Hypothalamus (tissue), 51 donors: ENCODE results near the gene GLIS2.

ENCODE experiments used
- DNase-seq, 51 donors: peaks; one replicate each; lab custom pipeline; 2025; lab: John Stamatoyannopoulos, UW

The GLIS2 gene

DNA sequence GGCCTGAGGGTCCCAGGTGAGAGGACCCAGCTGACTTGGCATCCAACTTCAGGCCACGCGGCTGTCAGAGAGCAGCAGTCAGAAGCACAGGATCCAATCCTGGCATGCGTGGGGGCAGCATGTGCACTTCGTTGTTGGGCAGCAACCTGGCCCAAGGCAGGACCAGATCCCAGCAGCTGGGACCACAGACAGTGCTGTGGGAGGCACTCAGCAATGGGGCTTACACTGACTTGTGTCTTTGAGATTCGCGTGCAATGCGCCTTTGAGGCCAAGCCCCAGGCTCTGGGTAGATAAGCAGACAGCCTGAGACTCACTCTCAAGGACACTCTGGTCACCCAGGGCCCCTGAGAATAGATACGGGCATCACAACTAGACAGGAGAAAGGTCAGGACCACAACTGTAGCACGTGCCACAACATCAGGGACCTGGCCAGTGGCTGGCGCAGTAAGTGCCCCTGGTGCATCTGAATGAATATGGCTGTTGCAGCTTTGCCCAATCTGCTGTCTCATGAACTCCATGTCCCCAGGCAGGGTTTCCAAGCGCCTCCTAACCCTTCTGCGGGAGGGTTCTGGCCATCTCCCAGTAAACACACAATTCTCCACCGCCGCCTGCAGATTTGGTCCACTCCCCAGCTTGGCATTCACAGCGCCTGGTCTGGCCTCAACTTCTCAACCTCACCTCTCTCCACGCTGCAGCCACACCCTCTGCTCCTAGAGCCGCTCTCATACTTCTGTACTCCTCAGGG, 32.1 kb downstream of the GLIS2 start:
- DNase-seq: no peak

- no peak for DNase-seq
Observed at GRCh38 chr16:4349332-4349731, 33.5 kb downstream of the GLIS2 start.

DNA sequence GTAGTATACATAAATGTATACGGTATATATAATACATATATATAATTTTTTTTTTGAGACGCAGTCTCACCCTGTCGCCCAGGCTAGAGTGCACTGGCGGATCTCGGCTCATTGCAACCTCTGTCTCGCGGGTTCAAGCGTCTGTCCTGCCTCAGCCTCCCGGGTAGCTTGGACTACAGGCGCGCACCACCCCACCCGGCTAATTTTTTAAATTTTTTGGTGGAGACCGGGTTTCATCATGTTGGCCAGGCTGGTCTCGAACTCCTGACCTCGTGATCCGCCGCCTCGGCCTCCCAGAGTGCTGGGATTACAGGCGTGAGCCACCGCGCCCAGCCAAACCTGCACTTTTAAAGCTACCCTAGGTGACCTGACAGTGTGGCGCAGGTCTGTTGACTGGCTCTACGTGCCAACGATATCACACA, 34.5 kb downstream of the GLIS2 start:
- no peak for DNase-seq

DNA sequence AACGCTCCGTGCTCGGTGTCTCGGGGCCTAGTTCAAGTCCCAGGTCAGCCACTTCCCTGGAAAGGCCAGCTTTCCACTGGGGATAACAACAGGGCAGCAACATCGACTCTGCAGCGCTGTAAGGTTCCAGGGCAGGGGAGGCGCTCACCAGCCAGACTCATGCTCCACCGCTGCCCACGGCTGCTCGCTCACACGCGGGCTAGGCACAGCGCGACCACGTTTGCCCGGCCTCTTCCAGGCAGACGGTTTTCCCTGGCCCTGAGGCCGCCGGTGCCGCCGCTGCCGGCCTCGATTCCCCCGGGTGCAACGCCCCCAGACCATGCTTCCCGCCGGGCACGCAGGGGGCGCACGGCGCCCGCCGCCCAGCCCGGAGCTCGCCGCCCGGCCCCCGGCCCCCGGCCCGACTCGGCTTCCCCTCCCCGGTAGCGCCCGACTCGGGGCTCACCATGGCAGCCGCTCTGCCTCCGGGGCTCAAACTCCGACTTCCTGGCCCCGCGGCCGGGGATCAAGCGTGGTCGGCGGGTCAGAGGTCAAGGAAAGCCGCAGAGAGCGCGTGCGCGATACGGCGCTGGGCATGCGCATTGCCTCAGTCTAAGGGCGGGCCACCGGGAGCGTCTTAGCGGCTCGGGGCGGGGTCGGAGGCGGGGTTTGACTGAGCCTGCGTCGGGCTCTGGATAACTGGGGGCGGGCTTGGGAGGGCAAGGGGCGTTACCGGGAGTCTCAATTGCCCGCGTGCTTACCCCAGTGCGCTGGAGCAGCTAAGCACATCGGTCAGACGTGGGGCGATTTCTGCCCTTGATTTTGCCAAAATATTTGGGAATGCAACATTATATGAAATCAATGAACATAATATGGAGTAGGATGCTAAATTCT, 35.2 kb downstream of the GLIS2 start, which contains the start of gene PAM16:
Gene PAM16, minus strand, starts transcription at position 535 of the 873 bp plus-strand sequence. Its CDS starts 87 bp downstream, at position 448.
- DNase-seq: peak; percentile 67 to 97 (median 91)

DNA sequence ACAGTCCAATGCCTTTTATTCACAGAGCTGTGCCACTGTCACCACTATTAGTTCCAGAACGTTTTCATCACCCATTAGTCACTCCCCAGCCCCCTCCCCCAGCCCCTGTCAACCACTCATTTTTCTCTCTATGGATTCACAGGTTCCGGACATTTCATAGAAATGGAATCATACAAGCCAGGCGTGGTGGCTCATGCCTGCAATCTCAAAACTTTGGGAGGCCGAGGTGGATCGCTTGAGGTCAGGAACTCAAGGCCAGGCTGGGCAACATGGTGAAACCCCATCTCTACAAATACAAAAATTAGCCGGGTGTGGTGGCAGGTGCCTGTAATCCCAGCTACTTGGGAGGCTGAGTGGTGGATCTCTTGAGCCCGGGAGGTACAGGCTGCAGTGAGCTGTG, 36.0 kb downstream of the GLIS2 start:
- peak in 1 of 51 donors; percentile 28 for DNase-seq

DNA sequence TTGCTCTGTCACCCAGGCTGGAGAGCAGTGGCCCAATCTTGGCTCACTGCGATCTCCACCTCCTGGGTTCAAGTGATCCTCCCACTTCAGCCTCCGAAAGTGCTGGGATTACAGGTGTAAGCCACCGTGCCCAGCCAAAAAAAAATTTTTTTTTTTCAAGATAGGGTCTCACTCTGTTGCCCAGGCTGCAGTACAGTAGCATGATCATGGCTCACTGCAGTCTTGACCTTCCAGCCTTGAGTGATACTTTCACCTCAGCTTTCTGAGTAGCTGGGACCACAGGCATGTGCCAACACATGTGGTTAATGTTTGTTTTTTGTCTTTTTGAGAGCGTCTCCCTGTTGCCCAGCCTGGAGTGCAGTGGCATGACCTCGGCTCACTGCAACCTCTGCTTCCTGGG, 37.0 kb downstream of the GLIS2 start:
- DNase-seq: no peak

GRCh38 chr16:4353675-4354074, 37.8 kb downstream of the GLIS2 start:
- no peak for DNase-seq

GRCh38 chr16:4354512-4355409, 38.9 kb downstream of the GLIS2 start:
- no peak for DNase-seq

- DNase-seq: no peak
Observed at GRCh38 chr16:4356820-4357219, 41.0 kb downstream of the GLIS2 start.

- DNase-seq: no peak
Observed at GRCh38 chr16:4358236-4358635, 42.4 kb downstream of the GLIS2 start.

DNA sequence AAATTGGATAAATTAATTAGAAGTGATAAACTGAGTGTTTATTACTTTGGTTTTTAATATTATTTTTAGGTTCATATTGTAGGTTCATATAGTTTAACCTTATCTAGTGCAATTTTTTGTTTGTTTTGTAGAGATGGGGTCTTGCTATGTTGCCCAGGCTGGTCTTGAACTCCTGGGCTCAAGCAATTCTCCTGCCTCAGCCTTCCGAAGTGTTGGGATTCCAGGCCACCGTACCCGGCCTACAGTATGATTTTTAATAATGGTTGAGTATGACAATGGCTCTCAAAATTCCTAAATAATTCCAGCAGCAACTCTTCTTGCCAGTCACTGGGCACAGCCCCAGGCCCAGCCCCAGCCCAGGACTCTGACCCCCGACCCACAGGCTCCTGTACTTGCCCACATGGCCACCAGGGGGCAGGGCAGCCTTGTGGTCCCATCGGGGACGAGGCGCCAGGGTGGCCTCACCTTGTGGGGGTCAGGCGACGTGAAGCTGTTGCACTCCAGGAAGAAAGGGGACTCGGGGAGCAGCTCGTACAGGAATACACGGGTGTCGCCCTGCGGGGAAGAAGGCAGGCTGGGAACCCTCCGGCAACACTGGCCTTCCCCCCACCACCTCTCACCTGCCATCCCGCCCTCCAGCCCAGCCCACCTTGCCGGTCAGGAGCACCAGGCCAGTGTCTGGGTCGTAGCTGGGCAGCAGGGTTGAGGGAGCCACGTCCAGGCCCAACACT, 43.1 kb downstream of the GLIS2 start:
- DNase-seq: peak in 34 of 51 donors; percentile 1 to 68 (median 26)

DNA sequence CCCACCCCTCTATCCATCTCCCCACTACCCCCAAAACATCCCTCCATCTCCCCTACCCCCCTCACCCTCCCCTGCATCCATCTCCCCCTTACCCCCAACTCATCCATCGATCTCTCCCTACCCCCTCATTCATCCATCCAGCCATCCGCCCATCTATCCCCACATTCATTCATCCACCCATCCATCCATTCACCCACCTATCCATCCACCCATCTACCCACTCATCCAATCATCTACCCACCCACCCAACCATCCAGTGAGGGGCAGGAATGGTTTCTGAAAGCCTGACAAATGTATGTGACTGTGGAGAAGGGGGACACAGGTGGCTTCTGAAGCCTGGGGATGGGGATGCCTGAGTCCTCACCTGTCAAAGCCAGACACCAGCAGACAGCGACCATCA, 44.0 kb downstream of the GLIS2 start:
- DNase-seq: no peak

DNA sequence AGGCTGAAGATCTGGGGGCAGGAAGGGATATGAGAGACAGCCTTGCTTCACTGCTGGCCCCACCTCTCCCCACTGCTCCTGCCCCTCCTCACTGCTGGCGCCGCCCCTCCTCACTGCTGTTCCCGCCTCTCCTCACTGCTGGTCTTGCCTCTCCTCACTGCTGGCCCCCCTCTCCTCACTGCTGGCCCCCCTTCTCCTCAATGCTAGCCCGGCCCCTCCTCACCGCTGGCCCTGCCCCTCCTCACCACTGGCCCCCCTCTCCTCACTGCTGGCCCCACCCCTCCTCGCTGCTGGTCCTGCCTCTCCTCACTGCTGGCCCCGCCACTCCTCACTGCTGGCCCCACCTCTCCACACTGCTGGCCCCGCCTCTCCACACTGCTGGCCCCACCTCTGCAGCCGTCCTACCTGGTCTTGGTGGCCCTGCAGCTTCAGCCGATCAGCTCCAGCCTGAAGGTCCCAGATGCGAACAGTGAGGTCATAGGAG, 44.7 kb downstream of the GLIS2 start:
- DNase-seq: no peak

- no peak for DNase-seq
Observed at GRCh38 chr16:4361033-4361943, 45.4 kb downstream of the GLIS2 start.

GRCh38 chr16:4361944-4362311, 46.1 kb downstream of the GLIS2 start:
- no peak for DNase-seq

DNA sequence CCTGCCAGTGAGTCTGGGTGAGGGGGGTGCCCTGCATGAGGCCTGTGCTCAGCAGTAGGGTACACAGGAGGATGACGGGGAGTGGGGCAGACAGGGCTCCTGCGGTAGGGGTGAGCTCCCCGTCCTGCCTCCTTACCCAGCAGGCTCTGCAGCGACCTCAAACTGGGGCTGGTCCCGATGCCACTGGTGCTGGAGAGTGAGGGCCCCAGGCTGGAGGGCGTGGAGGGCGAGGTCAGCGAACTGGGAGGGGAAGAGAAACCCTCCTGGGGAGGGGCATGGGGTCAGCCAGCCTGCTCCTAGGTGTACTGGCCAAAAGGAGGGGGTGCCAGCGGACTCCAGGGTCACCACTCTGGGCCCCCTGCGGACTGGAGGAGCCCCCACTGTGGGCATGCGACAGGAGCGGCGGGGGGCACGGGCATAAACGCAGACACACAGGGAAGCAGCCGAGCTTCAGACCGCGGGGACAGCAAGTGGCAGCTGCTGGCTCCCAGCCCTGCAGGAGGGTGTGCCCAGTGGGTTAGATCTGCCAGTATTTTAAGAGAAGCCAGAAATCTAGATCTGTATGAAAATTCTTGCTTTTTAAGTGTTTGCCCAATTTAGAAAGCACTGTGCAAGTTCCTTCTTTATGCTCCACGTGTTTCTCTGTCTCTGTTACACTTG, 46.7 kb downstream of the GLIS2 start:
- no peak for DNase-seq

GRCh38 chr16:4364196-4365013, 48.5 kb downstream of the GLIS2 start:
- DNase-seq: no peak
